Islet precursor cell (in vitro differentiated cells): ENCODE measurements around the gene SLC43A3.
"Not testable (repeated sequence)": the region's sequence is repeated elsewhere in the genome, so short reads cannot be mapped to it uniquely, and the experiment has no call there.

ENCODE experiments used
- DNase-seq: peaks from one replicate; pipeline ENCODE4 v3.0.0-alpha.2; 2018

Gene SLC43A3

DNA sequence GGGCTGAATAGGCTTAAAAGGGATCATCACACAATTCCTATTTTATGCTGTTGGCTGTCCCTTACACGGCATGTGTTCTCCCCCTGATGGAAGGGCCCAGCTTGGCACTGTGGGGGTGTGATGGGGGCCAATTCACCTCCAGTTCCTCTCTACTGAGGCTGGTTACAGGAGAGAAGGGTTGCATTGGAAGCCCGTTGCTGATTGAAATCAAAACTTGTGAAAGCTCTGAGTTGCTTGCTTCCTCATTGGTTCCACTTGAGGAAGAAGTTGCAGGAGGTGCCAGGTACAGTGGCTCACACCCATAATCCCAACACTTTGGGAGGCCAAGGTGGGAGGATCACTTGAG is 23.1 kb downstream of the SLC43A3 start:
- no peak for DNase-seq

GRCh38 chr11:57403003-57403801 is 23.7 kb downstream of the SLC43A3 start:
- not testable (repeated sequence) for DNase-seq

- DNase-seq, result peak; percentile 86
These were observed 24.5 kb downstream of the SLC43A3 start for GRCh38 chr11:57402188-57403002.

DNA sequence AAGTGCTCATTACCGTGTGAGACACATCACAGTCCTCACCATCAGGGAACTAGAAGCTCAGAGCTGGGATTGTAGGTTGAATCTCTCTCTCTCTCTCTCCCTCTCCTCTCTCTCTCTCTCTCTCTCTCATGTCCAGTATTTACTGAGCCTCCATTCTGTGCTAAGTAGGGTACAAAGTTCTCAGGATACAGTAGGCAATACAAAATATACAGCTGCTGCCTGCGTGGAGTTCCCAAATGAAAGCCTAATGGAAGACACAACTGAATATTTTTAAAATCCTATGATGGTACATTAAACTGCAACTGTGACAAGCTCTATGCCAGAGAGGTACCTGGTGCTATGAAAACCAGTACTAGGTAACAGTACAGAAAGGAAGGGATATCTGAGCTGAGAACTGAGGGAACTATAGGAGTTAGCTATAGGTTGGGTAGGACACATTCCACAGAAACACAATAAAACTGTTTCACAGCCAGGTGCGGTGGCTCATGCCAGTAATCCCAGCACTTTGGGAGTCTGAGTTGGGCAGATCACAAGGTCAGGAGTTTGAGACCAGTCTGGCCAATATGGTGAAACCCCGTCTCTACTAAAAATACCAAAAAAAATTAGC is 26.8 kb downstream of the SLC43A3 start:
- no peak for DNase-seq

DNA sequence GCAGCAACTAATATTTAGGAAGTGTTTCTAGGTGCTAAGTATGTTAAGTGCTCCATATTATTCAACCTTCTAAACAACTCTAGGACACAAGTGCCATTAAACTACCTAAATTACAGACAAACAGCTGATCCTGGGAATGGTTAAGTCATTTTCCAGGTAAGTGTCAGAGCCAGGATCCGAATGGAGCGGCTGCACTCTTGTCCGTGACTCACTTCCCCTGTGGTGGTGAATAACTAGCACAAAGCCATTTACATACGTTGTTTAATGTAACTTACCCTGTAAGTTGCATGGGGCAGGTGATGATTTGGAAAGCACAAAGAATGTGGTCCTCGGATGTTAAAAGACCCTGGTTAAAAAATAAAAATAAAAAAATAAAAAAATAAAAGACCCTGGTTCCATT is 27.7 kb downstream of the SLC43A3 start:
- DNase-seq, result peak; percentile 71

DNA sequence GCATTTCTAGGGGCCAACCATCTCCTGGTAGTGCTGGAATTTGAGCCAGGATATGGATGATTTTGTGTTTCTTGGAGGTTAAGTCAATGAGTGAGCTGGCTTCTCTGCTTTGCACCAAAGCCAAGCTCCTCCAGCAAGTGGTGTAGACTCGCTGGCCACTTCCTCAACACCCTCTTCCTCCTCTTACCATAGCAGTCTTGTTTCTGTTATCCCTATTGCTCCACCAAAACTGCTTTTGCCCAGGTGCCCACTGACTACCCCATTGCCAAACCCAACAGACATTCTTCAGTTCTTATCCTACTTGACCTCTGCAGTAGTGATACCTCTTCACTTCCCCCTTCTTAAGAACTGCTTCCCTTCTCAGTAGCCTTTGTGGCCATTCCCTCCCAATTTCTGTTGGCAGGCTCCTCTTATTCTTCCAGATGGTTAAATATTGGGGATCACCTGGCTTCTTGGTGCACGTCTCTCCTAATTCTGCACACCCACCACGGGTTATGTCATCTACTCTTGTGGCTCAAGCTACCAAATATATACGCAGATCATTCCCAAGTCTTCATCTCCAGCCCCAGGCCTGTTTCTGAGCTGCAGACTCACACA is 29.4 kb downstream of the SLC43A3 start:
- DNase-seq, result no peak

DNA sequence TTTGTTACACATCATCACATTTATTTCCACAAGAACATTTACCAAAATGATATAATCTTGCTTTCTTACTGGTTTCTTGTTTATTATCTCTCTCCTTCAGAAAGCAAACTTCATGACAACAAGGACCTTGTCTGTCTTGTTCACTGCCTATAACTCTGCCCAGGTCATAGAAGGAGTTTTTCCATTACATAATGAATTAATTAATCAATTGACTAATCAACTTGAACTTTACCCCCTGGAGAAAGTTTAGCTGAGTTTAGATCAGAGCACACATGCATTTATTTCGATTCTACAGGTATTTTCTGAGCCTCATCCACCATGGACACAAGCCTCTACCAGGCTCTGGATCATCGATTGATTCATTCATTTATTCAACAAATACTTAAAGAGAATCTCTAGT is 30.2 kb downstream of the SLC43A3 start:
- no peak for DNase-seq

DNA sequence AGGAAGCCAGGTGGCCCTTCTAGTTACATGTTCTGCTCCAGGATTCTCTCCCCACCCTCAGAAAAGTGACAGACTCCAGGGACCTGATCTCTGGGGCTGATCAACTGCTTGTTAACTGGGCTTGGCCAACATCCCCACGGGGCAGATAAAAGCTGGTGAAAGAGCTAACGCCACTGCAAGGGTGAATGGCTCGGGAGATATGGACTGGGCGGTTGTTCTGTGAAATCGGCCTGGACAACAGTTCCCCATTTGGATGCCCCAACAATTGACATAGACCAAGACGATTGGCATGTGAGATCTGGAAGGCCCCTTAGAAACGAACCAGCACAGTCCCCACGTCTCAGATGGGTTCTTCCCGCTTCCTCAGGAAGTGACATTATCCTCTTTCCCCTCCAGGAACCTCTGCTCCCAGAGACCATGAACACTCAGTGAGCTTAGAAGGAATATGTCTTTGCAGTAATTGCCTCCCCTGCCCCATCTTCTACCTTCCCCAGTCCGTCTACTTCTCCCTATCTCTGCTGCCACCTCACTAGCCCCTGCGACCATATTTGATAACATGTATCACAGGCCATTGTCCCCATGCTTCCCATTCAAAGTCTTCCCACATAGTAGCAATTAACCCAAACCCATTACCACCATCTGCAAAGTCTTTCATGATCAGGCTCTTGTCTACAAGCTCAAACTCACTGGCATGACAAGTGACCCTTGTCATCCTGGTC is 30.9 kb downstream of the SLC43A3 start:
- DNase-seq, result no peak

DNA sequence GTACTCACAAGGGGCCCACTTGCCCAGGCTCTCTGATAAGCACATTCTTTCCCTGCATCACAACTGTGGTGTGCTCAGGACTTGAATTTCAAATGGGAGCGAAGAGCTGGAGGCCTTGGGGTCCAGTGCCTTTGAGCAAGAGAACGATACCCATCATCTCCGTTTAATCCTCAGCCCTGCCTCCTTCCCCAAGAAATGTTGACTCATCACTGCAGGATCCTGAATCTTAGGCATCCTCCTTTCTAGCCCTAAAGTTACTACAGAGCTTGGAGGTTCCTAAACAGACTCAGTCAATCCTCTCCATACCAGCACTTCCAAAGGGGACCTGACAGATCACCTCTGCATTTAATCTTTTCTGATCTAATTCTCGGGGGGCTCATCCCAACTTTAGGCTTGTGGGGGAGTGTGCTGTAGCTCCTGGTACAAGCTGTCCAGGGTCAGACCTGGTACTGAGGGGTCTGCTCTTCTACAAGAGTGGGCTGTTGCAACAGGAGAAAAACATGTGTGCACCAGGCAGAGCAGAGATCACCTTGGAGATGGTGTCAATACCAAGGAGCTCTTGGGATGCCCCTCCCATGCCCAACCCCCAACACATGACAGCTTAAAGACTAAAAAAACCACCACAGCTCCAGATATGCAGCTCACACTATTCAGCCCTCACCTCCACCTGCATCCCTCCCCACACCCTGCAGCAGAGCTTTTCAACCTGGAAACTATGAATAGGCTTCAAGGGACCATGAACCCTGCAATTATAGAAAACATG is 32.5 kb downstream of the SLC43A3 start:
- DNase-seq, result no peak

DNA sequence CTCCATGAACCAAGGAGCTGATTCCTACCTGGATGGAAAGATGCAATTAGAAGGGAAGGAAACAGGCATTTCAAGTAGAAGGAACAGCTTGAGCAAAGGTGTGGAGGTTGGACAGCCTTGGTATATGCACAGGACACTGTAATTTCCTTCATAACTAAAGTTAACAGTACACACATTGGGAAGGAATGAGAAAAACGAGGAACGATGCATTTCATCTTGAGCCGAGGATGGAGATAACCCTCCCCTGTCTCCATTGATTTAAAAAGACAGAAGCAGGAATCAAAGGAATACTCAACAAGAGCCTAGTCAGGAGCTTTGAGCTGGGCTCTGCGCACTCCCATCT is 34.2 kb downstream of the SLC43A3 start:
- no peak for DNase-seq

GRCh38 chr11:57392066-57392762 is 34.7 kb downstream of the SLC43A3 start:
- DNase-seq, result no peak

DNA sequence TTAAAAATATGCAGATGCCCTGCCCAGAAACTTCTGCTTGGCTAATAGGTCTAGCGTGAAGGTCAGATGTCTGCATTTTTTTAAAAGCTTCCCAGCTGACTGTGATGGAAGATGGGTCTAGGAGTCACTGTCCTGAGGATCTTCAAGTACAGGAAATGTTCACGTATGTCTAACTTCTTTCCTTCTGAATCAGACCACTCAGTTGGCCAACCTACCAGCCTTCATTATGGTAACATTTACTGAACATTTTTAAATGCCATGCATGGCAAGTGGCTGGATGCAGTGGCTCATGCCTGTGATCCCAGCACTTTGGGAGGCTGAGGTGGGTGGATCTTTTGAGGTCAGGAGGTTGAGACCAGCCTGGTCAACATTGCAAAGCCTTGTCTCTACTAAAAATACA is 35.4 kb downstream of the SLC43A3 start:
- no peak for DNase-seq

GRCh38 chr11:57391111-57391510 is 35.8 kb downstream of the SLC43A3 start:
- DNase-seq, result no peak

DNA sequence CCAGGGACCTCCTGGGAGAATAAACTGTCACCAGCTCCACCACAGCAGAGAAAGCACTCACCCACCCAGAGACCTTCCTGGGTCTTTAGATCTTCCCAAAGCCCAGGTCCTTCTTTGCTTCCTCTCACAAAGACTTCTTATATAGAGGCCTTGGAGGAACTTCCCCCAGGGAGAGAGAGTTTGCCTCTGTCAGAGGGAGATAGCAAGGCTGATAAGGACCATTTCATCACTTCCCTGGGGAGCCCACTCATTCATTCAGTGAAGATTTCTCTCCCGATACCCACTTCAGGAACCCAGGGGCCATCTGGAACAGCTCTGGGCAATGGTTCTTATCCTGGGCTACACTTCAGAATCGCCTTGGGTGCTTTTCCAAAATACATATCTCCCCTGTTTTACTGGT is 36.4 kb downstream of the SLC43A3 start, which contains the start of gene PRG2:
PRG2 (minus strand) TSS at position 116 of the 400 bp plus-strand sequence. CDS start 706 bp downstream, outside the sequence.
- no peak for DNase-seq

DNA sequence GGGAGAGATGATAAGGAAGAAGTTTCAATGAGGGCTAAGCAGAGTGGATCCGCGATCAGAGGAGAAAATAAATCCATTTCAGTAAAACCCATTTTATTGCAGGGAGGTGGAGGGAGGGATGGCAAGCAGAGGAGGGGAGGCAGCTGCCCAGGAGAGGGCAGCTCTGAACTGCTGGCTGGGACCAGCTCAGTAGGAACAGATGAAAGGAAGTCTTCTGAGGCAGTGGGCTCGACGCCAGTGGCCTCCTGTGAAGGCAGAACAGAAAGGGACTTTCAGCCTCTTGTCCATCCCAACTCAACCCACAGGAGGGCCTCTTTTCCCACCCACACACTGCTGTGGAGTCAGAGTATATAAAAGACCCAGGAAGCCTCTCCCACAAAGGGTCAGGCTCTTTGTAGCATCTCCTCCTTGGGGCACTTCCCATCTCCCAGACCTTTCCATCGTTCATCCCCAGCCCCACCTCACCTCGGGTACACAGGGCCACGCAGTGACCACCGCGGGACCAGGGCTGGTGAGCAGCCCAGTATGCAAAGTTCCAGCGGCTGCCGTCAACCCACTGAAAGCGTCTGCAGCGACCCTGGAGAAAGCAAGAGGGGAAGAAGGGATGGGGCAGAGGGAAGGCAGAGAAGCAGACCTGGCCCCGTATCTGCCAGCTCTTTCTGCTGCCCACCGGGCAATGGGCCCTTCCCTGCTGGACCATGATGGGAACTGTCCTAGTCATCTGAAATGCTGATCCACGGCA is 39.5 kb downstream of the SLC43A3 start:
- DNase-seq, result no peak

DNA sequence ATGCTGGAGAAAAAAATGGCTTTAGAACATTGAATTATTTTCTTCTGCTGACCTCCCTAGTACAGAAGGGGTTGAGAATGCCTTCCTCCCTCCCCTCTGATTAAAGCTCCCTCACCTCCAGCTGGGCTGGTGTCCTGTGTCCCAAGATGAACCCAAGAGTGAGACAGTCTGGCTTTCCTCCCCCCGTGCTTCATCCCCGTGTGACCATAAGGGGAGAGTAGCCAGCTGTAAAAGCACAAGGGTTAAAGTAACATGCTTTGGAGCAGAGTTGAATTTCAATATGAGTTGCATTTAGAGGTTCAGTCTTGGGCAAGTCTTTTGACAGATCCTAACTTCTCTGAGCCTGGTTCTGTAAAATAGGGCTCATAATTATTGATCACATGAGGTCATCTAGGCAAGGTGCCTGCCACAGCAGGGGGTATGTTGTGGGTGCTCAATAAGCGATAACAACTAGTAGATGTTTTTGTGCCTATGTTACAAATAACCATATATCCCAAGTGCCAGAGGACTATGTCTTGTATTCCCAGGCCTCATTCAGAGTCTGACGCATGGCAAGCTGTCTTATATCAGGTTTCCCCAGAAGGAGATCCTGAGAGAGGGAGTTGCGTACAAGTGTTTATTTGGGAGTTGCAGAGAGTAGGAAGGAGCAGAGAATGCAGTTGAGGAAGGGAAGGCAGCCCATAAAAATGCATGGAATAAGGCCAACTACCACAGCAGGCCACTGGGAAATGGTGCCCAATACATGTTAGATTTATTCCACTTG is 40.6 kb downstream of the SLC43A3 start:
- DNase-seq, result no peak

- DNase-seq, result no peak
These were observed 45.9 kb downstream of the SLC43A3 start, which contains the start of gene PRG3 for GRCh38 chr11:57380975-57381374. PRG3 (minus strand) TSS chr11:57381150; CDS start chr11:57380708, 442 bp downstream.

DNA sequence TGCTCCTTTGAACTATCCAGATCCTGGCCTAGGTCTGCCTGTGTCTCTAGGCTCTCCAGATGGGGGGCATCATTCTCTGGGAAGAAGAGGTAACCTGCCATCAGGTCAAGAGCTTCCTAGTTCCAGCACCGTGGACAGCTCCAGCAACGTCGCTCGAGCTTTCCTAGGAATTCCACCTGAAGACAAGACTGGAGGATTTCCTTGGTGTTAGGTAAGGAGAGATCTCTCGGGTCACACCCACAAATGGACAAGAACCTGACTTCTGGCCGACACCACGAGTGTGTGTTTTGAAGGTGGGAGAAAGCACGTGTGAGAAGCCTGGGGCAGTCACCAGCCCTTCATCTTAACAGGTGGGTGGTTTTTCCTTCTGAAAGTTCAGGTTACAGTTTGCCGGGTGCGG is 47.2 kb downstream of the SLC43A3 start:
- DNase-seq, result peak; percentile 78

GRCh38 chr11:57378186-57378585 is 48.7 kb downstream of the SLC43A3 start:
- DNase-seq, result no peak

DNA sequence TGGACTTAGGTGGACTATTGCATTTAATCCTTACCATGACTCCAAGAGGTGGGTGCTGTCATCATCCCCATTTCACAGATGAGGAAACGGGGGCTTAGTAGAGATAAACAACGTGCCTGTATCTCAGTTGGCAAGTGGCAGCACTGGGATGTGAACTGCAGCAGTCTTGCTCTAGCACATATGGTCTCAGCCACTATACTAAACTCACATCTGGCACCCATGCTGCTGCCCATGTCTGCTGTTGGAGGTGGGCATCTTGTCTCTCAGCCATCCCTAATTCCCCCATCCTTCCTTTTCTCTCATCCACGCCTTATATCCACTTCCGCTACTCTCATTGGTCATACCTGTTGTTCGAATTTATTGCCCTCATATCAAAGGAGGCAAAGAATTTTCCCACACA is 49.8 kb downstream of the SLC43A3 start:
- DNase-seq, result no peak
